Upper lobe of left lung (tissue), 6 donors: ENCODE results near the gene SERINC5. TPM values are rescaled to one million over a fixed set of nuclear protein-coding genes. Genes with fewer than 3 reads are reported as not detected.

ENCODE experiments used
- ATAC-seq, 2 donors: fragments of 200-7000 bp; cut with Tn5 transposase; one replicate each; pipeline ENCODE4 v1.9.1; 2022; ENCODE audit warnings: mild to moderate bottlenecking in 2 of 2, moderate library complexity in 2 of 2; ENCODE audit not compliant: low FRiP score in 2 of 2
- DNase-seq, 2 donors: peaks; one replicate each; pipeline ENCODE4 v3.0.0-alpha.2; 2019 to 2020
- H3K27ac ChIP-seq, 4 donors: fragments of 200-600 bp; sonication (generic); one replicate each; pipeline ENCODE4 v1.5.1; 2016 to 2019
- H3K27me3 ChIP-seq, 4 donors: fragments of 200-600 bp; sonication (generic); one replicate each; pipeline ENCODE4 v1.5.1; 2017 to 2019
- H3K36me3 ChIP-seq, 4 donors: fragments of 200-600 bp; sonication (generic); one replicate each; pipeline ENCODE4 v1.5.1; 2016 to 2019
- H3K4me1 ChIP-seq, 4 donors: fragments of 200-600 bp; sonication (generic); one replicate each; pipeline ENCODE4 v1.5.1; 2018 to 2019
- H3K4me3 ChIP-seq, 4 donors: fragments of 200-600 bp; sonication (generic); one replicate each; pipeline ENCODE4 v1.5.1; 2017 to 2019; ENCODE audit warnings: mild to moderate bottlenecking in 2 of 4, moderate library complexity in 1 of 4
- H3K9me3 ChIP-seq, 4 donors: fragments of 200-600 bp; sonication (generic); one replicate each; pipeline ENCODE4 v1.5.1; 2018 to 2019
- EP300 ChIP-seq, 4 donors: sonication (generic); formaldehyde crosslinking; IDR thresholded peaks; one replicate each; pipeline ENCODE4 v1.5.1; 2017; ENCODE audit warnings: antibody characterized with exemption in 4 of 4, control low read depth in 2 of 4
- POLR2A ChIP-seq, 4 donors: fragments of 450-650 bp; IDR thresholded peaks; one replicate each; pipeline ENCODE4 v1.5.1; 2016 to 2017; ENCODE audit warnings: antibody characterized with exemption in 4 of 4, mild to moderate bottlenecking in 2 of 4
- POLR2AphosphoS5 ChIP-seq, 2 donors: sonication (generic); formaldehyde crosslinking; IDR thresholded peaks; one replicate each; pipeline ENCODE4 v1.5.1; 2017; ENCODE audit warnings: antibody characterized with exemption in 2 of 2
- WGBS, 2 donors: methylation state at CpG; one replicate each; pipeline ENCODE4 v1.1.5; 2017 to 2018; 5-methylcytosine and 5-hydroxymethylcytosine counted together
- total RNA-seq, 6 donors: library from RNA; depleted of rRNA in 4 of 6; stranded (reverse); fragments of >200 nt in 4 of 6; gene quantifications; one replicate each; pipeline versions ENCODE4 v1.1.0 to v1.2.1, GENCODE V29; 2016 to 2021
- TF ChIP-seq, protein P1 (sequence below), 6 experiments: fragments of 450-650 bp in 4 of 6; fragments of 200-600 bp in 2 of 6; sonication (generic) in 2 of 6; IDR thresholded peaks; one replicate each; pipeline ENCODE4 v1.5.1; 2016 to 2019; ENCODE audit warnings: antibody characterized with exemption in 6 of 6
- donor health status: DM: no; HTN: no; CAD: no; lungs with moderate emphysema.
- donor health status: DM: no; HTN: yes; CAD: no; lungs with severe emphysema.

The SERINC5 gene
- total RNA-seq, 6 donors from 2014 or later: 27.3 to 62.4 (median 41.3) TPM

- DNase-seq: no peak
- TF ChIP-seq, protein P1, sequence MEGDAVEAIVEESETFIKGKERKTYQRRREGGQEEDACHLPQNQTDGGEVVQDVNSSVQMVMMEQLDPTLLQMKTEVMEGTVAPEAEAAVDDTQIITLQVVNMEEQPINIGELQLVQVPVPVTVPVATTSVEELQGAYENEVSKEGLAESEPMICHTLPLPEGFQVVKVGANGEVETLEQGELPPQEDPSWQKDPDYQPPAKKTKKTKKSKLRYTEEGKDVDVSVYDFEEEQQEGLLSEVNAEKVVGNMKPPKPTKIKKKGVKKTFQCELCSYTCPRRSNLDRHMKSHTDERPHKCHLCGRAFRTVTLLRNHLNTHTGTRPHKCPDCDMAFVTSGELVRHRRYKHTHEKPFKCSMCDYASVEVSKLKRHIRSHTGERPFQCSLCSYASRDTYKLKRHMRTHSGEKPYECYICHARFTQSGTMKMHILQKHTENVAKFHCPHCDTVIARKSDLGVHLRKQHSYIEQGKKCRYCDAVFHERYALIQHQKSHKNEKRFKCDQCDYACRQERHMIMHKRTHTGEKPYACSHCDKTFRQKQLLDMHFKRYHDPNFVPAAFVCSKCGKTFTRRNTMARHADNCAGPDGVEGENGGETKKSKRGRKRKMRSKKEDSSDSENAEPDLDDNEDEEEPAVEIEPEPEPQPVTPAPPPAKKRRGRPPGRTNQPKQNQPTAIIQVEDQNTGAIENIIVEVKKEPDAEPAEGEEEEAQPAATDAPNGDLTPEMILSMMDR (IDR thresholded peaks at IDR 0.05): no peak
- no peak for TF ChIP-seq POLR2AphosphoS5 (IDR thresholded peaks at IDR 0.05)
- no peak for TF ChIP-seq EP300 (IDR thresholded peaks at IDR 0.05)
- no peak for TF ChIP-seq POLR2A (IDR thresholded peaks at IDR 0.05)
- 59 to 63% methylated on average over 2 of the region's 2 CpGs for WGBS, 2 donors
Observed at GRCh38 chr5:80284720-80285119, 28.9 kb upstream of the SERINC5 start.

GRCh38 chr5:80283360-80283759 lies 27.5 kb upstream of the SERINC5 start:
- Histone ChIP-seq H3K36me3 (no peaks in the 10 kb centered on the region), H3K4me1 (no peaks in the 10 kb centered on the region), H3K27ac (no peak overlapping the region), H3K9me3 (no peaks in the 10 kb centered on the region), H3K4me3 (no peak overlapping the region), H3K27me3 (no peaks in the 10 kb centered on the region)
- DNase-seq (no peak), ATAC-seq (no peak)
- TF ChIP-seq, protein P1 (IDR thresholded peaks at IDR 0.05): no peak
- no peak for TF ChIP-seq EP300 (IDR thresholded peaks at IDR 0.05)
- TF ChIP-seq POLR2AphosphoS5 (IDR thresholded peaks at IDR 0.05): no peak
- no peak for TF ChIP-seq POLR2A (IDR thresholded peaks at IDR 0.05)
- WGBS, 2 donors: 57 to 74% methylated on average over 1 of the region's 1 CpG

More at GRCh38 chr5:80284720-80285119, 28.9 kb upstream of the SERINC5 start:
- Histone ChIP-seq H3K4me1 (no peaks in the 10 kb centered on the region), H3K27ac (no peak overlapping the region), H3K4me3 (no peak overlapping the region), H3K27me3 (no peaks in the 10 kb centered on the region), H3K36me3 (no peaks in the 10 kb centered on the region), H3K9me3 (no peaks in the 10 kb centered on the region)
- ATAC-seq: no peak

- H3K27ac ChIP-seq: no peak overlapping the region
- no peak overlapping the region for H3K4me3 ChIP-seq
- ATAC-seq (no peak), DNase-seq (no peak)
- H3K4me1 ChIP-seq: no peaks in the 10 kb centered on the region
- TF ChIP-seq POLR2A (IDR thresholded peaks at IDR 0.05): no peak
- TF ChIP-seq, protein P1 (IDR thresholded peaks at IDR 0.05): no peak
- TF ChIP-seq POLR2AphosphoS5 (IDR thresholded peaks at IDR 0.05): no peak
- TF ChIP-seq EP300 (IDR thresholded peaks at IDR 0.05): no peak
- H3K9me3 ChIP-seq: no peaks in the 10 kb centered on the region
- H3K36me3 ChIP-seq: no peaks in the 10 kb centered on the region
- H3K27me3 ChIP-seq: no peaks in the 10 kb centered on the region
- WGBS, 2 donors: 65 to 70% methylated on average over 3 of the region's 3 CpGs
Observed at GRCh38 chr5:80282054-80282453, 26.2 kb upstream of the SERINC5 start.

DNA sequence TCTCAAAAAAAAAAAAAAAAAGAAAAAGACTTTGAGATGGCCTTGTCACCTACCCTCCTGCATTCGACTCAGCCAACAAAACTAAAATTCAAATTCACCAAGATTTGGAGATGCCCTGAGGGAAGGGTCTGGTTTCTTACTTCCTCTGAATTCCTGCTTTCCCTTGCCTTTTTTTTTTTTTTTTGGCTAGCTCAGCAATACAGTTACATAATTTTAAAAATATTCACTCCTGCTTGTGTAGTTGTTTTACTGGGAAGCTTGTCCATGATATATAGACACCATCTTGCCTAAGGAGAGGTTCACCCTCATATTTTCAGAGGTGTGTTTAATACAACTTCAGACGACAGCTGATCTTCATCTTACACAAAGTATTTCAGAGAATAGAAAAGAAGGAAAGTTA lies 21.3 kb upstream of the SERINC5 start:
- Histone ChIP-seq H3K4me1 (no peaks in the 10 kb centered on the region), H3K27me3 (no peaks in the 10 kb centered on the region), H3K9me3 (no peaks in the 10 kb centered on the region), H3K4me3 (no peak overlapping the region), H3K27ac (no peak overlapping the region), H3K36me3 (no peaks in the 10 kb centered on the region)
- ATAC-seq (no peak), DNase-seq (no peak)
- TF ChIP-seq POLR2AphosphoS5 (IDR thresholded peaks at IDR 0.05): no peak
- no peak for TF ChIP-seq POLR2A (IDR thresholded peaks at IDR 0.05)
- TF ChIP-seq, protein P1 (IDR thresholded peaks at IDR 0.05): no peak
- TF ChIP-seq EP300 (IDR thresholded peaks at IDR 0.05): no peak
- WGBS, 2 donors: 61 to 73% methylated on average over 2 of the region's 2 CpGs

GRCh38 chr5:80276186-80276585 lies 20.3 kb upstream of the SERINC5 start:
- Histone ChIP-seq H3K27ac (no peak overlapping the region), H3K4me3 (no peak overlapping the region), H3K9me3 (no peaks in the 10 kb centered on the region), H3K27me3 (no peaks in the 10 kb centered on the region), H3K36me3 (no peaks in the 10 kb centered on the region), H3K4me1 (no peaks in the 10 kb centered on the region)
- TF ChIP-seq, protein P1 (IDR thresholded peaks at IDR 0.05): no peak
- TF ChIP-seq EP300 (IDR thresholded peaks at IDR 0.05): no peak
- no peak for TF ChIP-seq POLR2AphosphoS5 (IDR thresholded peaks at IDR 0.05)
- no peak for TF ChIP-seq POLR2A (IDR thresholded peaks at IDR 0.05)
- ATAC-seq (no peak), DNase-seq (no peak)
